Peyer's patch (tissue), 4 donors: ENCODE measurements around the gene CASQ2.

Experiments used
- POLR2A ChIP-seq, 2 donors: fragments of 450-650 bp; IDR thresholded peaks; one replicate each; pipeline ENCODE4 v1.5.1; 2017; ENCODE audit warnings: antibody characterized with exemption in 2 of 2, mild to moderate bottlenecking in 2 of 2, moderate library complexity in 2 of 2
- TF ChIP-seq, protein P1 (sequence below), 6 experiments: fragments of 450-650 bp in 4 of 6; fragments of 200-600 bp in 2 of 6; sonication (generic) in 1 of 6; IDR thresholded peaks; one replicate each; pipeline ENCODE4 v1.5.1; 2017 to 2019; ENCODE audit warnings: antibody characterized with exemption in 6 of 6, mild to moderate bottlenecking in 3 of 6, moderate library complexity in 1 of 6

DNA sequence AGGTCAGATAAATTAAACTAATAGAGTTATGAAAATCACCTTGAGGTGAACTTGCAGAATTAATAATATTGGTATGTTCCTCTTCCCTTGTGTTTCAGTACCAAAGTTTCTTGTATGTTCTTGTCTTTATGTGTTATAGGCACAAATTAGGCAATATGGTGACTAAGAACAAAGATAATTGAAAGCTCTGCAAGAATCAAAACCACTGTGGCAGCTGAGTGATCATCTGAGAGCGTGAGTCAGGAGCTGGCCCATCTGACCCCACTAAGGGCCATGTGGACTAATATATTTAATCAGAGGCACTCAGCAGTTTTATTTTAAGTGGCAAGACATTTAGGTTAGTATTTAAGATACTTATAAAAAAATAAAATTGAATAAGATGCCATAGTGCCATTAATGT is 12.8 kb upstream of the CASQ2 start:
- TF ChIP-seq, protein P1, sequence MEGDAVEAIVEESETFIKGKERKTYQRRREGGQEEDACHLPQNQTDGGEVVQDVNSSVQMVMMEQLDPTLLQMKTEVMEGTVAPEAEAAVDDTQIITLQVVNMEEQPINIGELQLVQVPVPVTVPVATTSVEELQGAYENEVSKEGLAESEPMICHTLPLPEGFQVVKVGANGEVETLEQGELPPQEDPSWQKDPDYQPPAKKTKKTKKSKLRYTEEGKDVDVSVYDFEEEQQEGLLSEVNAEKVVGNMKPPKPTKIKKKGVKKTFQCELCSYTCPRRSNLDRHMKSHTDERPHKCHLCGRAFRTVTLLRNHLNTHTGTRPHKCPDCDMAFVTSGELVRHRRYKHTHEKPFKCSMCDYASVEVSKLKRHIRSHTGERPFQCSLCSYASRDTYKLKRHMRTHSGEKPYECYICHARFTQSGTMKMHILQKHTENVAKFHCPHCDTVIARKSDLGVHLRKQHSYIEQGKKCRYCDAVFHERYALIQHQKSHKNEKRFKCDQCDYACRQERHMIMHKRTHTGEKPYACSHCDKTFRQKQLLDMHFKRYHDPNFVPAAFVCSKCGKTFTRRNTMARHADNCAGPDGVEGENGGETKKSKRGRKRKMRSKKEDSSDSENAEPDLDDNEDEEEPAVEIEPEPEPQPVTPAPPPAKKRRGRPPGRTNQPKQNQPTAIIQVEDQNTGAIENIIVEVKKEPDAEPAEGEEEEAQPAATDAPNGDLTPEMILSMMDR (IDR thresholded peaks at IDR 0.05) = no peak
- TF ChIP-seq POLR2A (IDR thresholded peaks at IDR 0.05) = no peak
